Activated naive CD8-positive, alpha-beta T cell treated with anti-CD3 and anti-CD28 coated beads, Interleukin-2, amount 50 U/mL, for 16 hours (primary cell): ENCODE results near the gene NCAN.
A peak's percentile ranks its signal among the peaks of the same experiment; 100 is the strongest.
"Not testable (repeated sequence)": the region's sequence is repeated elsewhere in the genome, so short reads cannot be mapped to it uniquely, and the experiment has no call there.

Experiments
- DNase-seq: peaks from one replicate; pipeline ENCODE4 v3.0.0-alpha.2; 2020; ENCODE audit warnings: low read depth, low spot score

Gene NCAN

DNA sequence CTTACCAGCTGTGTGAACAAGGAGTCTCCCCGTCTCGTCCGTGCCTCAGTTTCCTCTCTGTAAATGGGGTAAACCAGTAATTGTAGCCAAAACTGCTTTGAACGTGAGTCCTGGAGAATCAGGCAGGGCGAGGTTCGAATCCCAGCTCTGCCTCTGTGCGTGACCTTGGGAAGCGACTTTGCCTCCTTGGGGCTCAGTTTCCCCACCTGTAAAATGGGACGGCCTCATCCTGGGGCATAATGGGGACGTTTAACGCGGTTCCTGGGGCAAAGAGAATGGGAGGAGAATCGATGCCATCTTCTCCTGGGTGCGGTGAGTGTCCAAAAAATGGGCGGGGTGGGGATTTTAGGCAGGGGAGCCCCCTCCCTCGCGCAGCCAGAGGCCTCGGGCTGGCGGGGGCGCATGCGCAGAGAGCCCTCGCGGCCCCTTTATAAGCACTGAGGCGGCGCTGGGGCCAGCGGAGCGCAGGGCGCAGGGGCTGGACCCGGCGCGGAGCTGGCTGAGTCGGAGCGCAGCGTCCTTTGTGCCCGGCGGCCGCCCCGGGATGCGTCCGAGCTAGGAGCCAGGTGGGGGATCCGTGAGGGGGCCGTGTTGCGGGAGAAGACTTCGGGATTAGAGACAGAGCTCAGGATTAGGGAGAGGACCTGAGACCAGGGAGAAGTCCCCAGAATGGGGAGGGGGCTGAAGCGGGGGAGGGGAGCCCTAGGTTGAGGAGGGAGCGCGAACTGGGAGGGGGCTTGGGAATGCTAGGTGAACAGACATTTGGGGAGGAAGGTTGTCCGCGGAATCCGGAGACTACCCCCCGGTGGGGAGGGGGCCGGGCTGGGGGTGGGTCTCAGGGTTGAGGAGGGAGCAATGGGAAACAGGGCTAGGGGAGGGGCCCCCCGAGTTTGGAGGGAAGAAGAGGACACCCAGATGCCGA, at the start of gene NCAN:
Gene NCAN (plus strand): TSS at position 460 of the 922 bp plus-strand sequence. CDS start 4,996 bp downstream, outside the sequence.
- no peak for DNase-seq

DNA sequence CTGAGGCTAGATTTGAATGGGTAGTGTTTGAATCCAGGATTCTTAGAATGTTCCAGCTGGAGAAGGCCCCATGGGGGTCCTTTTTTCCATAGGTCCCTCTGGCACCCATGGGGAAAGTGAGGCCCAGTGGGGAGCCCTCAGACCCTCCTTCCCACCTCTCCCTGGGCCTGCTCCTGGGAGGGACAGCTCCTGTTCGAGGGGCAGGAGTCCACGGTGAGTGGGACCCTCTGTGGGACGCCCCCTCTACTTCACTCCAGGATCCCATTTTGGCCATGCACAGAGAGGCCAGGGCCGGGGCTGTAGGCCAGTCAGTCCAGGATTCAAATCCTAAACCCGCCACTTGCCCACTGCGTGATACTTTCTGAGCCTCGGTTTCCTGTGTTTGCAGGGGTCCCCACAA, 49.3 kb upstream of the NCAN start:
- DNase-seq, result no peak

DNA sequence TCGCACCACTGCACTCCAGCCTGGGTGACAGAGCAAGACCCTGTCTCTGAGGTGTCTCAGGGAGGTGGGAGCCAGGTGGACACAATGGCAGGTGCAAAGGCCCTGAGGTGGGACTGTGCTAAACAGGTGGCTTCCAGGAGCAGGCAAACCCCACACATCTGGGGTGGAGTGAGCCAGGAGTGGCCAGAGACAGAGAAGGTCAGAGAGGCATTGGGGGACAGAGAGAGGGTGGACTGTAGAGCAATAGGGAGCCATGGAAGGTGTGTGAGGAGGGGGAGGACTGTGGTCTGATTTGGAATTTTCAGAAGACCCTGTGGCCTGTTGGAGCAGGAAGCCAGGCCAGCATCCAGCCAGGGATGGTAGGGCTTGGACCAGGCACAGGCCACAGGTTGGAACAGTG, 46.4 kb upstream of the NCAN start:
- no peak for DNase-seq

DNA sequence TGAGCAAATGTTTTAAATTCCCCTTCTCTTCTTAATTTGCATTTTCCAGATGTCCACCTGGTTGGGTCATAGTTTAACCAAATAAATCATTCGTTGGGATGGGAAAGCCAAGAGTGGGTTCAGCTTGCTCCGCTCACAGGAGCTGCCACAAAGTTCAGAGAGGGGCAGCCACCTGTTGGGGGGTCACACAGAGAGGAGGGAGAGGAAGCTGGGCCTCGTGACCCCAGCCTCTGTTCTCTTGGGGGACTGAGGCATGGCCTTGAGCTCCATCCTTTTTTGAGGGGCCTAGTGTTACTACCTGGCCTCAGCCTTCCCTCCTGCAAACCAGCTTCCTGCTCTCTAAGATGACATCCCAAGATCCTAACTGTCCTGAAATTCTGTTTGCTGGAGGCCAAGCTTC, 44.1 kb upstream of the NCAN start:
- no peak for DNase-seq

DNA sequence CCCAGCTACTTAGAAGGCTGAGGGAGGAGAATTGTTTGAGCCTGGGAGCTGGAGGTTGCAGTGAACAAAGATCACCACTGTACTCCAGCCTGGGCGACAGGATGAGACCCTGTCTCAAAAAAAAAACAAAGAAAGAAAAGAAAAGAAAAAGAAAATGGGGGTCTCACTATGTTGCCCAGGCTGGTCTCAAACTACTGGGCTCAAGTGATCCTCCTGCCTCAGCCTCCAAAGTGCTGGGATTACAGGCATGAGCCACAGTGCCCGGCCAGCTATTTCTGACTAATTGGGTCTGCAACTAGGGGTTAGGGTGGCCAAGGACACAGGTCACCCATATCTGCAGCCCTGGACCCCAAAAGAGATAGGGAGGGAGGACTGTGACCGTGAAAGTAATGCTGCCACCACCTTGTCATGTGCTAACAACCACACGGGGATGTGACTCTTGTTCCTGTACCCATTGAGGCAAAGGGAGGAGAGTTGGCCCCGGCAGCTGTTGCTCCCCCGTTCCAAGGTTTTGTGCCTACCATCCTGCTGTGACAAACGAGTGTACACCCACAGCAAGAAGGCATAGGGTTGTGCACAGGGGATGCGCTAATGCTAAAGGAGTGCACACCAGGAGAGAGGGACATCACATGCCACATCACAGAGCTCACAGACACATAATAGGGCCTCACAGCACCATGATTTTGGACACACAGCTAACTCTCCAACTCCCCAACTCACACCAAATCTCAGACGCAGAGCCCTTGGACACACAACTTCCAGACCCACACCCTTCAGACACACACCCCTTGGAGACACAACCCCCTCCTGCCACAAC, 42.3 kb upstream of the NCAN start:
- DNase-seq, result no peak

DNA sequence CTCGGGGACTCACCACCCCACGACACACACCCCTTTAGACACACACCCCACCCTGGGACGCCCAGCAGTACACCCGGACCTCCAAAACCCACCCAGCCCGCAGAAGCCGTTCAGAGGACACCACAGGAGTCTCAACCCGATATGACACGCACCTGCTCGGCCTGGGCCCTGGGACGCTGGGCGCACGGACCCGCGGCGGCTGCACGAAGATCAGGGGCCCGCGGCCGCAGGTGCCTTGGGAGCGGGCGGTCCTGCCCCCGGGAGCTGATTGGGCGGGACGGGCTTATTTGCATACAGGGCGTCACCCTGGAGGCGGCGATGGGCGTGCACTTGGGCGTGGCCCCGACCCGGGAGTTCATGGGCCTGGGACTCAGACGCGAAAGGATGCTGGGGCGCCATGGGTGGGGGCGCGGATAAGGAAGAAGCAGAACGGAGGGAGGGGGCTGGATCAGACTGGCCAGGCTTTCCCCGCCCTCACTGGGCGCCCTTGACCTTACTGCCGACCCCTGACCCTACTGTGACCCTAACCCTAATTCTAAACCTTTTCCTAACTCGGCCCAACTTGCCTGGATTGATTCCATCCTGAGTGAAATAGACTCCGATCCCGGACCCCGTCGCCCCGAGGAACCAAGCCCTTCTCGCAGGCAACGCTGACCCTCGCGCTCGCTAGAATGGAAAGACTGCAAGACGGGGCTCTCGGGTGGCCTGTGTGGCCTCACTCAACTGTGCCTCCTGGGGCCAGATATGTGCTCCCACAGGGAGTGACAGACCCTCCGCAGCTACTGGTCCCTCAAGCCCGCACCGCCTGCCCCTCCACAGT, 41.5 kb upstream of the NCAN start, which contains the start of gene MEF2B:
Gene MEF2B (minus strand): TSS at position 211 of the 820 bp plus-strand sequence. CDS start 19,528 bp downstream, outside the sequence.
- DNase-seq, result peak; percentile 57

DNA sequence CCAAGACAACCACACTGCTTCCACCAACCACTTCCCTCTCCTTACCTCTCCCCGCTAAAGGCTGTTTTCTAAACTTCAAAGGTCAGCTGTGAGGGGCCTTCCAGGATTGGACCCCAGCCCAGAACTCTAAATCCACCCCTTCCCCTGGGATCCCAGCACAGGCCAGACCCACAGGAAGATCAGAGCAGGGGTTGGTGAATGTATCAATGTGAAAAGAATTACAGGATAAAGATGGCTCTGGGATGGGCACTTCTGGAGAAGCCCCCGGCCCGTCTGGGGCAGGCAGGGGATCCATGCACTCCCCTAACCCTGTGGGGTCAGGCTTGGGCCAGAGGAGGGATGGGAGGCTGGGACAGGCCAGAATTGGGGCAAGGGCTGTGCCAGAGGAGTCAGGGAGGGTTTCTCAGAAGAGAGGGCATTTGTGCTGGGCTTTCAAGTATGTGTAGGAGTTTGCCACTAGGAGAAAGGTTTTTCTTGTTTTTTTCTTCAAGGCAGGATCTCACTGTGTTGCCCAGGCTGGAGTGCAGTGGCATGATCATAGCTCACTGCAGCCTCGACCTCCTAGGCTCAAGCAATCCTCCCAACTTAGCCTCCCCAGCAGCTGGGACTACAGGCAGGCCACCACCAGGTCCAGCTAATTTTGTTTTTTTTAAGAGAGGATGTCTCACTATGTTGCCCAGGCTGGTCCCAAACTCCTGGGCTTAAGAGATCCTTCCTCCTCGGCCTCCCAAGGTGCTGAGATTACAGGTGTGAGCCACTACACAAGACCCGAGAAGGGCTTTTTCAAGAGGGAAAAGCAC, 40.7 kb upstream of the NCAN start:
- DNase-seq, result no peak

DNA sequence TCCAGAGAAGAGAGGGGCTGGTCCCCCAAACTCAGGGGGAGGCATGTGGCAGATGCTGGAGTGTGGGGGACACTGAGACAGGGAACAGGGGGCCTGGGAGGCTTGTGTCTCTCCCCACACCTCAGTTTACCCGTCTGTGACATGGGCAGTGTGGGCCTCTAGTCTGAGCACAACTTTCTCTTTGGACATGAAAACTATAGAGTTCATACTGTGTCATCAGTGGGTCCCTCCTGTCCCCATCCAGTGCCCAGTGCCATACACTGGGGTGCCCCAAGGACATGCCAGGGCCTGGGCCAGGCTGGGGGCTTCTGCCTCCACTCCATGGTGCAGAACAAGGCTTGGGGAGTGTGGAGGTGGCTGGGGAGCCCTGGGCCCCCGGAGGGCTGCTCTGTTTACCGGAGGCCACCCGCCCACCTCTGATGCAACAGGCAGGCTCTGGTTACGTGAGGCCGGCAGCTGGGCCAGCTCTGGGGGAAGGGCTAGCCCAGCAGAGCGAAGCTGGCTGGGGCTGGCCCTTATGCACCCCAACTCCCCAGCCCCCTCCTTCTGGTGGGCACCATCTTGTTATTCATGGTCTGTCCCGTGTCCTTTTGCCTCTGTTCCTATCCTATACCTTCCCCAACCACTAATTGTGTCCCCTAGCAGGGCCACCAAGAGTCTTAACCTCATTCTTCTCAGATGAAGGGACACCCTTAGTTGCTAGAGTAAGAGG, 39.8 kb upstream of the NCAN start:
- no peak for DNase-seq

- not testable (repeated sequence) for DNase-seq
Measured at GRCh38 chr19:19173243-19173642, 38.5 kb upstream of the NCAN start.

DNA sequence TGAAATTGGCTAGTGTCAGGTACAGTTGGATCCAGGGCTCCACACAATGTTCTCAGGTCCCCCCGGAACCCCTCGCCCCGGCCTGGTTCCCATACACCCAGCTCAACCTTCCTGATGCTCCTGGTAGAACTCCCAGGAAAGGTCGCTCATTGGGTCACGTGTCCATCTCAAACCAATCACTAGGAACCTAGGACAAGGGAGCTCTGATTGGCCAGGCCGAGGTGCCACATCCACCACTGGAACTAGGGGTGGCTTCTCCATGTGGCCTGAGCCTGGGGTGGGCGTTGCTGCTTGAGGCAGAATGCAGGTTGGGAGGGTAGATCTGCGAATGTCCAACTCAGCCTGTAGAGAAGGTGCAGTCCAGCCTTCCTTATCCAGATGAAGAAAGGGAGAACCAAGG, 34.8 kb upstream of the NCAN start:
- no peak for DNase-seq

DNA sequence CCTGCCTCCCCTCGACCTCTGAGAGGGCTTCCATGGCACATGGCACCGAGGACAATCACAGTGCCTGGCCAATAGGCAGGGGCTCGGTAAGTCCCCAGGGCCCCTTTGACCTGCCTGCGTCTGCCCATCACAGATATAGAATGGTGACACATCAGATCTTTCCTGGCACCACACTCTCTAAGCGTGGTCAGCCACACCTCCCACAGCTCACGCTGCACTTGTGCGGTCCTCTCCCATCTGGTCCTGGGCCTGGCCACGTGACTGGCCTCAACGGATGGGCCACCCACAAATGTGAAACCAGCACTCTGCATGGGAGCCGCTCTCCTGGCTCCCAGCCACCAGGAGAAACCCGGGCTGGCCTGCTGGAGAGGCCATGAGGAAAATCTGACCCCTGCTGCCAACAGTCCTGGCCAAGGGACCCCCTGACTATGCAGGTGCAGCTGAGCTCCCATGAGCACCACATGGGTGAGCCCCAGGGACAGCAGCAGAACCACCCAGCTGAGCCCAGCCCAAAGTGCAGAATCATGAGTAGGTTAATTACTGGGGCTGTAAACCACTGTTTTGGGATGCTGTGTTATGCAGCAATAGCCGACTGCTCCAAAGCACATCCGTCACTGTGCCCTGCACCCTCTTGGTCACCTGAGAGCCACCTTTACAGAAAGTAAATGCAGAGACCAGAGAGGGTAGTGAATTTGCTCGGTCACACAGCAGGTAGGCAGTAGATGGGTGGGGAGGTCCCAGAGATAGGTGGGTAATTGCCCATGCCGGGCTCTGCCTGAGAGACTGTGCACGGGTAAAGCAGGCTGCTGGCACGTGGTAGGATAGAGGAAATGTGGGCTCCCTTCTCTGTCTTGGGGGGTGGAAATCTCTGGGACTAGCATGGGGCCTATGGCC, 32.0 kb upstream of the NCAN start:
- no peak for DNase-seq

DNA sequence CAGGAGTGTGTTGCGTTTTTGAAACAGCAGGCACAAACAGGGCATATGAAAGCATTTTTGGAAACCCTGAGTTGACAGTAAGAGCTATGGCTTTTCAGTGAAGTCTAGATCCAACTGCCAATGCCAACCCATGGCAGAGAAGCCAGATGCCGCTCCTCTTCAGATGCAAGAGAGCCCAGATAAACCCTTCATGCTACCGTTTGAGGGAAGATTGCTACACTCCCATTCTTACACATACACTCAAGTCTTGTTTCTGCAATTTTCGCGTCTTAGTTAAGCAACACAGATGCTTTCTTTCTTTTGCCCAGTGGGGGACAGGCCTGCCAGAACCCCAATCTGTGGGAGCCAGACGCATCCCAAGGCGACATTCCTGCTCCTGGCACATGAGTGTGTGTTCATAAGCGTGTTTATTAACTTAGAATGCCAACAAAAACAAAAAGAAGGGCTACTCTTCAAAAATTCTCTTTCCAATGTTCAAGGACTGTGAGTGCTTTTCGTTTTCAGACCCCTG, 30.2 kb upstream of the NCAN start:
- no peak for DNase-seq

DNA sequence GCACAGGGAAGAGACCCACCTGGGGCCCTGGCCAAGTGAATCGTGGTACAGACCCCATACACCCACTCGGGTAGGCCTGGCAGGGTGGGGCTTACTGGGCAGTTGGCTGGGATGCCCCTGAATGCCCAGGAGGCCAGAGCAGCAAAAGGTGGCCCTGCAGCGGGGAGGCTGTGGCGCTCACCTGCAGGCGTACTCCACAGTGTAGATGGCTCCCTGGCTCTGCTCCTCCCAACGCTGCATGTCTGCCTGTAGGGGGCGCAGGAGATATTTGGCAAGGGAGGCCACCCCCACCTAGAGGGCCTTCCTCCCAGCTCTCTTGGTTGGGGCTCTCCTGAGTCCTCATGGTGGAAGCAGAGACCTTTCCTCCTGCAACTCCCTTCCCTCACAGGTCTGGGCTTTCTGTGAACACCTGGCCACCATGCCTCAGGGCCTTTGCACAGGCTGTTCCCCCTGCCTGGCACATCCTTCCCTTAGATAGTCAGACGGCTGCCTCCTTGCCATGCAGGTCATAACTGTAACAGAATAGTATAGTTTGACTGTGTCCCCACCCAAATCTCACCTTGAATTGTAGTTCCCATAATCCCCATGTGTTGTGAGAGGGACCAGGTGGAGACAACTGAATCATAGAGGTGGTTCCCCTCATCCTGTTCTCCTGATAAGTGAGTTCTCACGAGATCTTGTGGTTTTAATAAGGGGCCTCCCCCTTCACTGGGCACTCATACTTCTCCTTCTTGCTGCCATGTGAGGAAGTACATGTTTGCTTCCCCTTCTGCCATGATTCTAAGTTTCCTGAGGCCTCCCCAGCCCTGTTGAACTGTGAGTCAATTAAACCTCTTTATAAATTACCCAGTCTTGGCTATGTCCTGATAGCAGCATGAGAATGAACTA, 25.7 kb upstream of the NCAN start:
- DNase-seq, result peak; percentile 44

GRCh38 chr19:19186742-19187141, 25.0 kb upstream of the NCAN start:
- DNase-seq, result no peak

DNA sequence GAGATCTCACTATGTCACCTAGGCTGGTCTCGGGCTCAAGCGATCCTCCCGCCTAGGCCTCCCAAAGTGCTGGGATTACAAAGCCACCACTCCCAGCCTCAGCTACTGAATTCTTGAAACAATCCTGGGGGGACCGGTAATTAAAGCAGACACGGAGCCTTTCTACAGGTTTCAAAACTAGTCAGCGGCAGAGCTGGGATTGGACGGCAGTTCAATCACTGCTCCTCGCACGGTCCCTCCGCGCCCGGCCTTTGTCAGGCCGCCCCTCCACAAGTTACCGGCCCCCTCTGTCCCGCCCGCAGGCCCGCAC, 20.0 kb upstream of the NCAN start:
- no peak for DNase-seq

- peak; percentile 97 for DNase-seq
Measured at GRCh38 chr19:19192078-19192882, 19.5 kb upstream of the NCAN start, which contains the start of the genes BORCS8 and RFXANK. TSS of gene BORCS8 (minus strand) at chr19:19192152. CDS start at chr19:19192117, 35 bp downstream. TSS of gene RFXANK (plus strand) at chr19:19192258. CDS start at chr19:19193947, 1,689 bp downstream.

GRCh38 chr19:19192910-19193423, 18.8 kb upstream of the NCAN start:
- no peak for DNase-seq
